BLaER1 treated with 17β-estradiol and CSF1 and Interleukin-3, amounts not matched to agents 10 nM and 100 nM (cell line): ENCODE results near the gene FAM181A.
A peak's percentile ranks its signal among the peaks of the same experiment; 100 is the strongest.

Experiments
- H3K27ac ChIP-seq, 11 experiments: shearing (Covaris generic); formaldehyde crosslinking; 2 replicates each; pipeline ENCODE4 v1.8.1; 2022
- H3K27me3 ChIP-seq, 11 experiments: shearing (Covaris generic); formaldehyde crosslinking; 2 replicates each; pipeline ENCODE4 v1.8.1; 2022
- H3K36me3 ChIP-seq, 11 experiments: shearing (Covaris generic); formaldehyde crosslinking; 2 replicates each; pipeline ENCODE4 v1.8.1; 2022
- H3K4me1 ChIP-seq, 10 experiments: shearing (Covaris generic); formaldehyde crosslinking; 2 replicates each; pipeline ENCODE4 v1.8.1; 2022
- H3K4me2 ChIP-seq, 11 experiments: shearing (Covaris generic); formaldehyde crosslinking; 2 replicates each; pipeline ENCODE4 v1.8.1; 2022
- H3K4me3 ChIP-seq, 10 experiments: shearing (Covaris generic); formaldehyde crosslinking; 2 replicates each; pipeline ENCODE4 v1.8.1; 2022
- H3K9ac ChIP-seq, 11 experiments: shearing (Covaris generic); formaldehyde crosslinking; 2 replicates each; pipeline ENCODE4 v1.8.1; 2022
- H3K9me3 ChIP-seq, 11 experiments: shearing (Covaris generic); formaldehyde crosslinking; replicated peaks in 1 of 11; 2 replicates each; pipeline ENCODE4 v1.8.1; 2022
- H4K20me1 ChIP-seq, 11 experiments: shearing (Covaris generic); formaldehyde crosslinking; 2 replicates each; pipeline ENCODE4 v1.8.1; 2022
- Cebpa-rat ChIP-seq, 11 experiments: shearing (Covaris generic); IDR thresholded peaks; 2 replicates each; pipeline ENCODE4 v1.8.1; 2022

The FAM181A gene

DNA sequence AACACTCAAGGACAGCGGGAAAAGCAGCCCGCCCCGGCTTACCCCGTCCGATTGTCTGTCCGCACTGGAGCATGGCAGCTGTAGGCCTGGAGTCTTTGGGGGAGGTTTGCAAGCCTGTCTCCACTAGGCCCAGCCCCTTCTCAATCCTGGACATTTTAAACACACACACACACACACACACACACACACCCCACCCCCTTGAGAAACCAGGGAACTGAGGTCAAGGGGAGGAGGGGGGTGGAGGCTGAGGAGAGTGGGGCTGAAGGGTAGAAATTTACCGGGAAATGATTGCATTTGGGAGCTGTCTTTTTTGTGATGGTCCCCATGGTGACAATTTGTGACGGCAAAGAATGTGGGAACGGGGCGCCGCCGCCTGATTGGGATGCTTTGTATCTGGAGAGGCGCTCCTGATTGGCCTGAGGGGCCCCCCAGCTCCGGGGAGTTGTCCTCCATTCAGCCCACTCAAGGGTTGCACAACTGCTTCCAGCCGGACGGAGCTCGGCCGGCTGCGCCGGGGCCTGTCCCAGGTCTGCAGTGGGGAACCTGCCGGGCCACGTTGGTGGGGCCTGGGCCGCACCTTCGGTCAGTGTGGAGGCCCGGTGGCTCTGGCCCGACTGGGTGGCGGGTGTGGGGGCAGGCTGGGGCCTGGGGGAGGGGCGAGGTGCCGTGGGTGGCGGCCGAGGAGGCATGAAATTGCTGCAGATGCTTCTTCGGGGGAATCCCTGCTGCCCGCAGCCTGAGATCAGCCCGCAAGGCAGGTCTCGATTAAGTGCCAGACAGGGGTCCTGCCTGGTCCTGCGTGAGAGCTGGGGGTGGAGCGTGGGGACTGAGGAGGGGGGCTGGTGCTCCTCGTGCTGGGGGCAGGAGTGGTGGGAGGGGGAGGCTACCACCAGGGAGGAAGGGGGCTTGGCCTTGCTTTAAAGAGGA, at the start of gene FAM181A:
FAM181A (plus strand) TSS at position 472 of the 927 bp plus-strand sequence. CDS start 942 bp downstream, outside the sequence.
- no peaks in the 10 kb centered on the region for H3K27me3 ChIP-seq
- H3K36me3 ChIP-seq, result no peaks in the 10 kb centered on the region
- no peak within 1 kb of the TSS for H3K4me3 ChIP-seq
- TF ChIP-seq Cebpa-rat (IDR thresholded peaks at IDR 0.05), result no peak
- no peak within 1 kb of the TSS for H3K4me2 ChIP-seq
- peaks cover 0 to 11% (median under 1%) of the 10 kb centered on the region in 10 experiments; a peak in 6 of 20 replicates for H3K4me1 ChIP-seq
- H3K27ac ChIP-seq, result no peak within 1 kb of the TSS
- H3K9ac ChIP-seq, result no peak within 1 kb of the TSS
- peaks cover 0 to 8% (median 0%) of the 10 kb centered on the region in 11 experiments; a peak in 2 of 22 replicates for H4K20me1 ChIP-seq
- H3K9me3 ChIP-seq, result no peaks in the 10 kb centered on the region

DNA sequence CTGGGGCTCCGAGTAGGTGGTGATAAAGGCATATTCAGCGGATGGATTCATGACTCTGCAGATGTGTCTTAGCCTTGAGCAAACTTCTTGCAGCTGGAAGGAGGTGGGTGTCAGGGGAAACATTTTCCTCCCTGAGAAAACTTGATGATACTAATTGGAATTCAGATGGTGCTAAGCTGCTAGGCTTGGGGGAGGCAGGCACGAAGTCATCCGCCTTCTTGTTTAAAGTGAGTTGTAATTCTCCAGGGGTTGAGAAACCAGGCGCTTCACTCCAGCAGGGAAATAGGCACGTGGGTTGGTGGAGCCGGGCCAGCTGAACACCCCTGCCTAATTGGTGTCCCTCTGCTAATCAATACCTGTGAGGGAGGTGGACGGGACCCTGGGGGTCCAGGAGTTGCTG, 48.9 kb upstream of the FAM181A start:
- Histone ChIP-seq H3K4me1 (peaks cover 0 to 24% (median 12%) of the 10 kb centered on the region in 10 experiments; a peak in 14 of 20 replicates), H3K9ac (no peak overlapping the region), H3K36me3 (no peaks in the 10 kb centered on the region), H3K27me3 (no peaks in the 10 kb centered on the region), H3K4me2 (no peak overlapping the region), H4K20me1 (no peaks in the 10 kb centered on the region), H3K9me3 (peaks cover 27 to 56% (median 38%) of the 10 kb centered on the region in 11 experiments), H3K4me3 (no peak overlapping the region), H3K27ac (no peak overlapping the region)
- no peak for TF ChIP-seq Cebpa-rat (IDR thresholded peaks at IDR 0.05)

DNA sequence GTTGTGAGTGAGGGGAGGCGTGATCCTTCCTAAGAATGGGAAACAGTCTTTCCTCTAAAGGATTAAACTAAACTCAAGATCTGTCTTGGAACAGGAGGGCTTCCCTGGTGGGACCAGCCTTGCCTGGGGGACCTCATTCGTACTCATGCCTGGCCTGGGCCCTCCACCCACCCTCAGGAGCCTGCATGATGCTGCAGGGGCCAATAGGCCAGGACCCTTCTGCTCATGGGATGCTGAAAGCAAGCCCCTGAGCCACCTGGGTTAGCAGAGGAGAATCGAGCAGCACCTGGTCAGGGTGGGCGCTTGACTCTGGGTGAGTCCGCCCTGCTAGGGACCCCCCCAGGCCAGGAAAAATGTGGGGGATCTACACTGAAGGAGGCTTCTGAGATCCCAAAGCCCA, 48.3 kb upstream of the FAM181A start:
- no peak overlapping the region for H3K9ac ChIP-seq
- no peak for TF ChIP-seq Cebpa-rat (IDR thresholded peaks at IDR 0.05)
- H3K4me1 ChIP-seq, result peaks cover 0 to 24% (median 12%) of the 10 kb centered on the region in 10 experiments; a peak in 14 of 20 replicates
- H3K4me3 ChIP-seq, result no peak overlapping the region
- H3K9me3 ChIP-seq, result peaks cover 25 to 49% (median 35%) of the 10 kb centered on the region in 11 experiments
- no peak overlapping the region for H3K27ac ChIP-seq
- H3K27me3 ChIP-seq, result no peaks in the 10 kb centered on the region
- no peaks in the 10 kb centered on the region for H4K20me1 ChIP-seq
- H3K36me3 ChIP-seq, result no peaks in the 10 kb centered on the region
- H3K4me2 ChIP-seq, result no peak overlapping the region

DNA sequence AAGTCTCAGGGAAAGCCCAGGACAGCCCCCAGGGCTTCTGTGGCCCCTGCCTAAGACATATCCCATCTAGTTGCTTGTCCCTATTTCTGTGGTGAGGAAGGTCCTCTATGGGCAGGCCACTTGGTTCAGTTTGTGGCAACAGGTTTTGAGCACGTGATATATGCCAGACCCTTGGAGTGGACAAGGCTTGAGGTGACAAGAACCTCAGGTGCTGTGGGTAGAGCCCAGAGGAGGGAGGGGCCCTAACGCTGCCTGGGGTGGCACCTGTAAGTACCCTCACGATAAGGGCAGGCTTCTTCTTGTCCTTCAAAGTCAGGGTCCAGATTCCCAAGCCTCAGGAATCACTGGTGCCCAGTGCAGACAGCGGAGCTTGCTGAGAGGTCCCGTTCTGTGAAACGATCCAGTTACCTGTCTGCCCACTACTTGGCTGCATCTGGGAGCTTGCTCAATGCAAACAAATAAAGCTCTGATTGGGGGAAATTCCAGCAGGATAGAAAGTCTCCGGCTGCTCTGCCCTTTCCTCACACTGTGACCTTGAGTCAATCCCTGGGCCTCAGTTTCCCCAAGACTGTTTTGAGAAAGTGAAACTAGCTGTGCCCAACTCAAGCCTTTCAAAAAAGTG, 47.7 kb upstream of the FAM181A start:
- no peak overlapping the region for H3K4me3 ChIP-seq
- no peaks in the 10 kb centered on the region for H4K20me1 ChIP-seq
- no peaks in the 10 kb centered on the region for H3K27me3 ChIP-seq
- no peak overlapping the region for H3K27ac ChIP-seq
- H3K4me1 ChIP-seq, result peaks cover 0 to 24% (median 12%) of the 10 kb centered on the region in 10 experiments; a peak in 14 of 20 replicates
- no peak overlapping the region for H3K9ac ChIP-seq
- H3K9me3 ChIP-seq, result peaks cover 22 to 45% (median 30%) of the 10 kb centered on the region in 11 experiments
- no peaks in the 10 kb centered on the region for H3K36me3 ChIP-seq
- TF ChIP-seq Cebpa-rat (IDR thresholded peaks at IDR 0.05), result no peak
- peak overlapping the region in 9 of 11 experiments; percentile 6 to 61 (median 44); a peak in 16 of 22 replicates for H3K4me2 ChIP-seq

DNA sequence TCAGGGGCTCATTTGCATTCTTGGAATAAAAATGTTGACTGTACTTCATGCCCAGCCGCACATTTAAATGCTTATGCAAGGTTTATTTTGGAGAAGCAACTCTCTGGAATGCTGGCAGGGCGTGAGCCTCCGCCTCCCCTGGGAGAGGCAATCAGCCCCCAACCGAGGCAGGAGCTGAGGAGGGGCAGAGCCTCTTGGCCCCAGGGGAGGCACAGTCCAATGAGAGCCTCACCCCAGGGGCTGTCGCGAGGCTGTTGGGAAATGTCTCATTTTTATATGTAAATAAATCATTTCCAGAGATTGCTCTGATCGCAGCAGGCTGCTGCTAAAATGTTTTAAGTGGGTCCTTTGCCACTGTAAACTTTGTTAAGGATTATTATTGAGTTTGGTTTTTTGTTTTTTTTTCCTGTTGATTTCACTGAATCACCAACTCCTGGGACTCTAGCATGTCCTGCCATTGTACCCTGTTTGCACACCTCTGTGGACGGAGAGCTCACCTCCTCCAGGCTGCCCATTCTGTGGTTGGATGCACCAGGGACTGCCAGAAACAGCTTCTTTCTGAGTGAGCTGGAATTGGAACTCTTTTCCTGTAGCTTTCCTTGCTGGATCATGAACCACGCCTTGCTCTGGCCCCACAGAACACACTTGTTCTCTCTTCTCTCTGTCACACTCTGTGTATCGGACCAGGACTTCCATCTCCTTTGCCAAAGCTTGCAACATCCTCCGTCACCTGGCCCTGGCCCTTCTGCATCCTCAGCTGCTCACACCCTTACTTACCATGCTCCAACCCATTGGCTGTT, 46.9 kb upstream of the FAM181A start:
- peaks cover 21 to 43% (median 30%) of the 10 kb centered on the region in 11 experiments for H3K9me3 ChIP-seq
- no peak overlapping the region for H3K9ac ChIP-seq
- H3K4me1 ChIP-seq, result peaks cover 0 to 24% (median 13%) of the 10 kb centered on the region in 10 experiments; a peak in 14 of 20 replicates
- no peaks in the 10 kb centered on the region for H3K27me3 ChIP-seq
- peak overlapping the region in 9 of 11 experiments; percentile 6 to 61 (median 44); a peak in 17 of 22 replicates for H3K4me2 ChIP-seq
- 0 out of 22 replicates have a peak, but pooled peaks of 1 of the 11 experiments have one; percentile 13 for TF ChIP-seq Cebpa-rat (IDR thresholded peaks at IDR 0.05)
- H3K27ac ChIP-seq, result no peak overlapping the region
- no peaks in the 10 kb centered on the region for H4K20me1 ChIP-seq
- H3K4me3 ChIP-seq, result no peak overlapping the region
- no peaks in the 10 kb centered on the region for H3K36me3 ChIP-seq

DNA sequence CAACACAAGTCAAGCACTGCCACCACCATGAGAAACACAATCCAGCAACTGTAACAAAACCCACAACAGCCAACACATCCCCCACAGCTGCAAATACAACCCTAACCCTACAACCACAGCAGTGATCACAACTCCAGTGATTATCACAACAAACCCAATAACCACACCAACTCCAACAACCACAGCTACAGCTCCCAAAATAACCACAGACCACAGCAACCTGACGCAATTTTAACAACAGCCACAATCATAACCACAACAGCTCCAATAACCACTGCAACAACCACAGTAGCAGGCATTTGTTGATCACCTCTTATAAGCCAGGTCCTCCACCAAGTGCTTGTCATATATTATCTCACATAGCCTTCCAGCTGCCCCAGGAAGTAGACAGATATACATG, 42.2 kb upstream of the FAM181A start:
- Histone ChIP-seq H3K27me3 (no peaks in the 10 kb centered on the region), H3K9ac (no peak overlapping the region), H3K4me3 (no peak overlapping the region), H3K27ac (no peak overlapping the region), H3K4me2 (no peak overlapping the region), H3K9me3 (peaks cover 32 to 46% (median 38%) of the 10 kb centered on the region in 11 experiments), H3K36me3 (no peaks in the 10 kb centered on the region), H4K20me1 (no peaks in the 10 kb centered on the region), H3K4me1 (peaks cover 0 to 19% (median 7%) of the 10 kb centered on the region in 10 experiments; a peak in 14 of 20 replicates)
- no peak for TF ChIP-seq Cebpa-rat (IDR thresholded peaks at IDR 0.05)

DNA sequence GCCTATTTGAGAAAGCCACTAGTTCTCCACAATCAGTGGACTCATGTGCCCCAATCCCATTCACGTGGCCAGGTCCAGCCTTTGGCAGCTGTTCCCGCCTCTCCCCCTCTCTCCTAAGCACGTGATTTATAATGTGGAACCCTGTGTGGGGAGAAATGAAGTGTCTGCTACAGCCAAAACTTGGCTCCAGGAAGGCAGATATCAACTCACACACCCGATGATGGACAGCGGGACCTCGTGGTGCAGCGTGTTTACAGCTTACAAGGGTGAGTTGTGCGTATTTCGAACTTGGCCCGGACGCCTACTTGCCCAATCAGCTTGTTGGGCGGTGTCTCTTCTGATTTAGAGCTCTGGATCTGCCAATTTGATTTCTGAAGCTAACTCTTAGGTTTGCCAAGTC, 38.1 kb upstream of the FAM181A start:
- Histone ChIP-seq H3K36me3 (no peaks in the 10 kb centered on the region), H3K4me3 (no peak overlapping the region), H3K4me1 (peaks cover 0 to 6% (median 0%) of the 10 kb centered on the region in 10 experiments; a peak in 1 of 20 replicates), H4K20me1 (no peaks in the 10 kb centered on the region; a peak in 1 of 22 replicates), H3K27ac (no peak overlapping the region), H3K9ac (no peak overlapping the region), H3K4me2 (no peak overlapping the region; a peak in 1 of 22 replicates), H3K27me3 (no peaks in the 10 kb centered on the region), H3K9me3 (peaks cover 7 to 19% (median 13%) of the 10 kb centered on the region in 11 experiments; a peak in 17 of 22 replicates)
- no peak for TF ChIP-seq Cebpa-rat (IDR thresholded peaks at IDR 0.05)

DNA sequence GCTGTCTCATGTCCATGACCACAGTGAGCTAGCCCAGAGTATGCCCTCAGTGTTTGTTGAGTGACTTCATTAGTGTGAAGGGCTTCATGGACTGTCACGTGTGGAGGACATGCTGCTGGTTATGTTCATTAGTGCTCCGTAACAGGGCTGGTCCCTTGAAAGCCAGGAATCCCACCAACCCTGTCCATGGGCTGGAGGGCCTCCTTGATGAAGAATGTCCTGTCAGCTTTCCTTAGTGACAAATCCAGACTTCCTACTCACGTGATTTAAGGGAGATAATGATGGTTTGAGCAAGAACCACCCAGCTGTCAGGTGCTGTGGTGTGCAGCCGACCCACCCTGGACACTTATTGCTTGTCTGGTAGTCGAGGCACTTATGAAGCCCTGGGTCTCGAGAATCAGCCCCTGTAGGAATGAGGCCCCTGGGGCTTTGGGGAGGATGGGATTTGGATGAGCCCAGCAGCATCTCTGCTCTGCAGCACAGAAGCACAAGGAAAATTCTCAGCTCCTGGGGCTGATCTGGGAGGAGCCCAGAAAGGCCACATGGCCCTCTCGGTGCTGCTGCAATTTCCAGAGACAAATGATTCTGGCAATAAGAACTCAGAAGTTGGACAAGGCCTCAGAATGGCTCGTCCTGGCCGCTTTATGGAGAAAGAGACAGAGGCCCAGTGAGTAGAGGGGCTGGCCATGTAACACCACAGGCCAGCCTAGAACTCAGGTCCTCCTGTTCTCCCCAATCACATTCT, 37.2 kb upstream of the FAM181A start:
- no peak overlapping the region for H3K27ac ChIP-seq
- no peaks in the 10 kb centered on the region for H3K27me3 ChIP-seq
- no peak overlapping the region for H3K4me3 ChIP-seq
- H3K9ac ChIP-seq, result no peak overlapping the region
- no peak for TF ChIP-seq Cebpa-rat (IDR thresholded peaks at IDR 0.05)
- H3K4me2 ChIP-seq, result no peak overlapping the region; a peak in 1 of 22 replicates
- H4K20me1 ChIP-seq, result no peaks in the 10 kb centered on the region; a peak in 1 of 22 replicates
- H3K4me1 ChIP-seq, result peaks cover 0 to 2% (median 0%) of the 10 kb centered on the region in 10 experiments; a peak in 1 of 20 replicates
- peaks cover 3 to 12% (median 11%) of the 10 kb centered on the region in 11 experiments; a peak in 17 of 22 replicates for H3K9me3 ChIP-seq
- no peaks in the 10 kb centered on the region for H3K36me3 ChIP-seq
